Bronchial epithelial cell (primary cell): Measurements from ENCODE around the gene CCDC87. TPM values are rescaled to one million over a fixed set of nuclear protein-coding genes. Genes with fewer than 3 reads are reported as not detected.
"Not testable (repeated sequence)": the region's sequence is repeated elsewhere in the genome, so short reads cannot be mapped to it uniquely, and the experiment has no call there.

Source experiments
- DNase-seq: peaks from one replicate; pipeline ENCODE4 v3.0.0-alpha.2; 2010; ENCODE audit warnings: low read depth
- FAIRE-seq: peaks from 2 replicates; lab custom pipeline; 2011; peaks lifted over from hg19 to GRCh38; lab: Jason Lieb, UNC
- H3K27me3 ChIP-seq: 2 replicates; pipeline ENCODE4 v1.5.1; 2011; ENCODE audit warnings: low read length; ENCODE audit not compliant: control insufficient read depth, insufficient read depth
- H3K36me3 ChIP-seq: 2 replicates; pipeline ENCODE4 v1.5.1; 2011; ENCODE audit warnings: low read length; ENCODE audit not compliant: control insufficient read depth, insufficient read depth
- H3K4me3 ChIP-seq: 2 replicates; pipeline ENCODE4 v1.5.1; 2011; ENCODE audit warnings: mild to moderate bottlenecking, low read depth, low read length, control low read depth
- total RNA-seq: library from RNA; depleted of rRNA; stranded (reverse); fragments of >200 nt; gene quantifications from 2 replicates; pipeline ENCODE4 v1.2.1, GENCODE V29; 2014
- TF ChIP-seq, protein P1 (sequence below): IDR thresholded peaks from 2 replicates; pipeline ENCODE4 v1.5.1; 2011; ENCODE audit warnings: mild to moderate bottlenecking, moderate library complexity, low read length, control low read depth, inconsistent platforms; ENCODE audit not compliant: insufficient read depth, severe bottlenecking

CCDC87 gene
- total RNA-seq, 1 donor from 2014 or later, result under 0.01 TPM

DNA sequence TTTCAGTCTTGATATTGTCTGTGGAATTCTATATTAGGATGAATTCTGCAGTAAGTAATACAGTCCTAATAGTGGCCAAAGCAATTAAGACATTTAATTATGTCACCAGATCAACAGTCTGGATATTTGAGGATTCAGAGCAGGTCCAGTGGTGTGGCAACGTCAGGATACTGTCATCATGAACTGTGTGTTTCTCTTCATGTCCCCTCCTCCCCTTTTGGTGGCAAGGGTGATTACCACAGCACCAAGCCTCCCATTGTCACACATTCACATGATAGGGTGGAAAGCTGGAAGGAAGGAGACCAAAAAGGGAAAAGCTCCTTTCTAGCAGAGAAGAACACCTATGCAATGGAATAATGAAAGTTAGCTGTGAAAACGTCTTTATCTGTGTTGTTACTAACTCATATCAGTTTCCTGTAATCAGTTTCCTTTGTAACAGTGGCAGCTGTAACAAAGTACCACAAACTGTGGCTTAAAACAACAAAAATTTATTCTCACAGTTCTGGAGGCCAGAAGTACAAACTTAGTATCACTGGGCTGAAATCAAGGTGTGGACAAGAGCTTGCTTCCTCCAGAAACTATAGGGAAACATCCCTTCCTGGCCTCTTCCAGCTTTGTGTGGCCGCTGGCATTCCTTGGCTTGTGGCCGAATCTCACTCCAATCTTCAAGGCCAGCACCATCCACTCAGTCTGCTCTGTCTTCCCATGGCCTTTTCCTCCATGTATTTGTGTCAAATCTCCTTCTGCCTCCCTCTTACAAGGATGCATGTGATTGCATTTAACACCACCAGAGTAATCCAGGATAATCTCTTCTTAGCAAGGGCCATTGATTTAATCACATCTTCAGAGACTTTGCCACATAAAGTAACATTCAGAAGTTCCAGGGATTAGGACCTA lies 17.1 kb upstream of the CCDC87 start:
- Histone ChIP-seq H3K27me3 (no peaks in the 10 kb centered on the region), H3K36me3 (peaks cover 6% of the 10 kb centered on the region), H3K4me3 (no peak overlapping the region)
- no peak for FAIRE-seq
- no peak for DNase-seq
- TF ChIP-seq, protein P1, sequence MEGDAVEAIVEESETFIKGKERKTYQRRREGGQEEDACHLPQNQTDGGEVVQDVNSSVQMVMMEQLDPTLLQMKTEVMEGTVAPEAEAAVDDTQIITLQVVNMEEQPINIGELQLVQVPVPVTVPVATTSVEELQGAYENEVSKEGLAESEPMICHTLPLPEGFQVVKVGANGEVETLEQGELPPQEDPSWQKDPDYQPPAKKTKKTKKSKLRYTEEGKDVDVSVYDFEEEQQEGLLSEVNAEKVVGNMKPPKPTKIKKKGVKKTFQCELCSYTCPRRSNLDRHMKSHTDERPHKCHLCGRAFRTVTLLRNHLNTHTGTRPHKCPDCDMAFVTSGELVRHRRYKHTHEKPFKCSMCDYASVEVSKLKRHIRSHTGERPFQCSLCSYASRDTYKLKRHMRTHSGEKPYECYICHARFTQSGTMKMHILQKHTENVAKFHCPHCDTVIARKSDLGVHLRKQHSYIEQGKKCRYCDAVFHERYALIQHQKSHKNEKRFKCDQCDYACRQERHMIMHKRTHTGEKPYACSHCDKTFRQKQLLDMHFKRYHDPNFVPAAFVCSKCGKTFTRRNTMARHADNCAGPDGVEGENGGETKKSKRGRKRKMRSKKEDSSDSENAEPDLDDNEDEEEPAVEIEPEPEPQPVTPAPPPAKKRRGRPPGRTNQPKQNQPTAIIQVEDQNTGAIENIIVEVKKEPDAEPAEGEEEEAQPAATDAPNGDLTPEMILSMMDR, result no peak

DNA sequence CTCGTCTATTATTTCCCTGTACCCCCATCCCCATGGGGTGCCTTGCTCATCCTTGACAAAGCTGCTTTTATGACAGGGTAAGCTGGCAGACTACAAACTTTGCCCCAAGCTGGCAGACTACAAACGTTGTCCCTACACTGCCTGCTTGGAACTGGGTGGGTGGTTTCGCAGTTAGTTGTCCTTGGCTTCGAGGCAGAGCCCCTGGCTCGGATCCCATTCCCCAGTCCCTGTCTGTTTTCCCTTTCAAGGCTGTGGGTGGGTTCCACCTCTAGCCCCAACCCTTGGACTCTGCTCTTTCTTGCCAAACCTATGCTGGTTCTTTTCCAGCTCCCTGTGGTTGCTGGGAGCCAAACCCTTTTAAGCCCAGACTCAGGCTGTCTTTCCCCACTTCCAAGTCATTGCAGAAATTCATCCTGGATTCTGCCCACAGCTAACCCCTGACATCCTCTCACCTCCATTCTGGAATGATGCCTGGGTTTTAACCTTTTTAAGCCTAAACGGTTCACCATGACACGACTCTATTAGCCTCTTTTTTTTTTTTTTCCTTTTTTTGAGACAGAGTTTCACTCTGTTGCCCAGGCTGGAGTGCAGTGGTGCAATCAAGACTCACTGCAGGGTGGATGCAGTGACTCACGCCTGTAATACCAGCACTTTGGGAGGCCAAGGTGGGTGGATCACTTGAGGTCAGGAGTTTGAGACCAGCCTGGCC lies 14.4 kb upstream of the CCDC87 start:
- Histone ChIP-seq H3K36me3 (peaks cover 10% of the 10 kb centered on the region), H3K27me3 (no peaks in the 10 kb centered on the region), H3K4me3 (no peak overlapping the region)
- DNase-seq (peak; percentile 28), FAIRE-seq (no peak)
- TF ChIP-seq, protein P1, result no peak

DNA sequence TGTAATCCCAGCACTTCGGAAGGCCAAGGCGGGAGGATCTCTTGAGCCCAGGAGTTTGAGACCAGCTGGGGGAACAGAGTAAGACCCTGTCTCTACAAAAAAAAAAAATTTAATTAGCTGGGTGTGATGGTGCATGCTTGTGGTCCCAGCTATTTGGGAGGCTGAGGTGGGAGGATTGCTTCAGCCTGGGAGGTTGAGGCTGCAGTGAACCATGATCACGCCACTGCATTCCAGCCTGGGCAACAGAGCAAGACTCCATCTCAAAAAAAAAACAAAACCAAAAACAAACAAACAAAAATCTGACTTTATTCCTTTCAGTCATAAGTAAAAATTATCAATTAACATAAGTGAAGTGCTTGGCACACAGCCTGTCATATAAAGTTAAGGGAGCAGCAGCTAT lies 13.7 kb upstream of the CCDC87 start:
- DNase-seq, FAIRE-seq: not testable (repeated sequence)

DNA sequence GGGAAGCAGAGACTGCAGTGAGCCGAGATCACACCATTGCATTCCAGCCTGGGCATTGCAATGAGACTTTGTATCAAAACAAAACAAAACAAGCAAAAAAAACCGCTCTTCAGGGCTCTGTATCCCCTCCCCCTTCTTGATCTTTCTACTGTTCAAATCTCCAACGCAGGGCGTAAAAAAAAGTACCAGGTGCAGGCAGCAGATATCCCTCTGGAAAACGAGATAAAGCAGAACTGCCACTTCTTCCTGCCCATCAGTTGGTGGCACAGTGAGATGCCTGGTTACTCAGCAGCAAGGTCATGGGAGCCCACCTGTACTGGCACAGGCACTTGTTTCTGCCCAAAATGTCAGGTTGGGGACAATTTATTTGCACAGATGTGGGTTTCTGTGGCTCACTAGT lies 11.3 kb upstream of the CCDC87 start:
- Histone ChIP-seq H3K4me3 (no peak overlapping the region), H3K27me3 (no peaks in the 10 kb centered on the region), H3K36me3 (peaks cover 16% of the 10 kb centered on the region)
- TF ChIP-seq, protein P1, result no peak
- FAIRE-seq (no peak), DNase-seq (no peak)

More for the DNA sequence above, 13.7 kb upstream of the CCDC87 start:
- not testable (repeated sequence) for H3K4me3 ChIP-seq, H3K27me3 ChIP-seq, H3K36me3 ChIP-seq

DNA sequence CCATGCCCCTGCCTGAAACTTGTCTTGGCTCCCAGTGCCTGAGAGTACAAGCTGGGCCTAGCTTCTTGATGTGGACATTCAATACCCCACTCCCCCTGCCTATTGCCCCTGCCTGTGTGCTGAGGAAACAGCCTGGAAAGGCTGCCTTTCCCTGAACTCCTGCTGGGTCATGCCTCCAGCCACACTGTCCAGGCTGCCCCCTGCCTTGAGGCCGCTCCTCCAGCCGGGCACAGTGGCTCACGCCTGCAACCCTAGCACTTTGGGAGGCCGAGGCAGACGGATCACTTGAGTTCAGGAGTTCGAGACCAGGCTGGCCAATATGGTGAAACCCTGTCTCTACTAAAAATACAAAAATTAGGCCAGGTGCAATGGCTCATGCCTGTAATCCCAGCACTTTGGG lies 10.2 kb upstream of the CCDC87 start:
- H3K4me3 ChIP-seq, result no peak overlapping the region
- no peaks in the 10 kb centered on the region for H3K27me3 ChIP-seq
- no peak for DNase-seq
- H3K36me3 ChIP-seq, result peaks cover 16% of the 10 kb centered on the region
- FAIRE-seq, result no peak
- TF ChIP-seq, protein P1, result no peak

DNA sequence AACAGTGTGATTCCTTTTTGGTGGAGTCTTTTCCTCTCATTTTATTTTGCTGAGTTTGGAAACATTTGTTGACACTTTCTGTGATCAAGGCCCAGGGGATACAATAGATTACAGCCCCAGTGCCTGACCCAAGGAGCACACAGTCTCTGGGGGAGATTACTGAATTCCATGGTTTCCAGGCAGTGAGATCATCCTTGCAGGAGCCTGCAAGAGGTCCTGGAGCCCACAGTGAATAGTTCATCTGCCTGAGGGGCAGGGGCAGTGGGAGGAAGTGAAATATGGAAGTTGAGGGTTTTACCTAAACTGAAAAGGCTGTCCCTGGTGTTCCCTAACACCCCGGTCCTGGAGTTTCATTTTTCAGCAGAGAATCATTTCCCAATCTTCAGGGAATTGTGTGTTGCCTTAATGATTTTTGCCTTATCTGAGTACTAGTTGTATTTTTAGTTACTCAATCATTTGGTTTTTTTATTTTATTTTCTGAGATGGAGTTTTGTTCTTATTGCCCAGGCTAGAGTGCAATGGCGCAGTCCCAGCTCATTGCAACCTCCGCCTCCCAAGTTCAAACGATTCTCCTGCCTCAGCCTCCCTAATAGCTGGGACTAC lies 7.9 kb upstream of the CCDC87 start:
- TF ChIP-seq, protein P1, result no peak
- H3K36me3 ChIP-seq, result peaks cover 13% of the 10 kb centered on the region

More for the DNA sequence above, 7.9 kb upstream of the CCDC87 start:
- no peak for FAIRE-seq
- no peak overlapping the region for H3K4me3 ChIP-seq
- no peak for DNase-seq
- H3K27me3 ChIP-seq, result no peaks in the 10 kb centered on the region
